Endometrial microvascular endothelial cells (primary cell): ENCODE results near the gene SPAM1. TPM values are rescaled to one million over a fixed set of nuclear protein-coding genes. Genes with fewer than 3 reads are reported as not detected.

Source experiments
- in situ Hi-C: cut with HindIII; loops from 2 replicates; pipeline ENCODE4 v1.10.0; 2017; ENCODE audit warnings: low sequenced_read_pairs, low pct_unique_long_range_greater_than_20kb; ENCODE audit errors: inconsistent ontology term
- total RNA-seq: library from RNA; depleted of rRNA; stranded (reverse); fragments of >200 nt; gene quantifications from one replicate; pipeline ENCODE4 v1.2.3, GENCODE V29; 2015; ENCODE audit errors: inconsistent ontology term

SPAM1 gene
- total RNA-seq, 1 donor from 2014 or later: not detected

GRCh38 chr7:123941391-123942180 lies 16.5 kb downstream of the SPAM1 start:
- in situ Hi-C loops: no loop called here

- in situ Hi-C loops: no loop called here
Measured at GRCh38 chr7:123944395-123944794, 19.4 kb downstream of the SPAM1 start.

- in situ Hi-C loops: no loop called here
Measured at GRCh38 chr7:123945938-123946337, 20.9 kb downstream of the SPAM1 start.

GRCh38 chr7:123948136-123948535 lies 23.1 kb downstream of the SPAM1 start:
- in situ Hi-C loops: no loop called here

GRCh38 chr7:123958186-123958703 lies 33.2 kb downstream of the SPAM1 start:
- in situ Hi-C loops: no loop called here

DNA sequence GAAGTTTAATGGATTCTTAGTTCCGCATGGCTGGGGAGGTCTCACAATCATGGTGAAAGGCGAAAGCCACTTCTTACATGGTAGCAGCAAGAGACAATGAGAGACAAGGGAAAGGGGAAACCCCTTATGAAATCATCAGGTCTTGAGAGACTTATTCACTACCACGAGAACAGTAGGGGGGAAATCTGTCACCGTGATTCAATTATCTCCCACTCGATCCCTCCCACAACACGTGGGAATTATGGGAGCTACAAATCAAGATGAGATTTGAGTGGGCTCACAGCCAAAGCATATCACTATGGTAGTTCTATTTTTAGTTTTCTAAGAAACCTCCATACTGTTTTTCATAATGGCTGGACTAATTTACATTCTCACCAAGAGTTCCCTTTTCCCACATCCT lies 36.7 kb downstream of the SPAM1 start:
- in situ Hi-C loops: no loop called here

DNA sequence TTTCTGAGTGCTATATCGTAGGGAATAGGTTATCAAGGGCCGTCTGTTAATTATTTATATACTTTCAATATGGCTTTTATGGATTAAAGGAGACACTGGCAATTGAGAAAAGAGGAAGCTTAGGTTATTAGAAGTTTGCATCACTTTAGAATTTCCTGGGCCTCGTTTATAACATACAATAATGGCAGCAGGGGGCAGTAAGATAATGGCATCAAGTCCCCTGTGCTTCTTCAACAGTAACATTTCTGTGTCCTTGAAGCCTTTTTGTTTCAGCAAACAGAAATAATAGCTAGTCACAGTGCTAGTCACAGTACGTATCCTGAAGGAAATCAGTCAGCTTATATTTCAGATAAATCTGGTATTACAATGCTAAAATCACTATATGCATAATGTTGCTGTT lies 41.9 kb downstream of the SPAM1 start:
- in situ Hi-C loops: no loop called here

DNA sequence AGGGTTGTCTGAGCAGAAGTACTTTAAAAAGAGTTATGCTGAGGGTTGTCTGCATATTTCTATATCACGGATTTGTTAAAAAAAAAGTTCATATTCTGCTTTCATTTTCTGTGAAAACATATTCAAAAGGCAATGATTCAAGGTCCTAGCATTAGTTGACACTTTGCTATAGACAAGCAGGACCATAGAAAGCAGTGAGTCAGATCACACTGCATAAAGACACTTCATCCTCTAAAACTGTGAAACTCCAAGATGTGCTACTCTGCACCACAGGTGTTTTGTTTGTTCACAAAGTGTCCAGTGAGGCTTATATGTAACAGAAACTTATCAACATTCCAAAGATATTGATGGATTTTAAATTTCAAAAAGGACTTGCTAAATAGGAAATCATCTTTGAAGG lies 47.0 kb downstream of the SPAM1 start:
- in situ Hi-C loops: no loop called here

DNA sequence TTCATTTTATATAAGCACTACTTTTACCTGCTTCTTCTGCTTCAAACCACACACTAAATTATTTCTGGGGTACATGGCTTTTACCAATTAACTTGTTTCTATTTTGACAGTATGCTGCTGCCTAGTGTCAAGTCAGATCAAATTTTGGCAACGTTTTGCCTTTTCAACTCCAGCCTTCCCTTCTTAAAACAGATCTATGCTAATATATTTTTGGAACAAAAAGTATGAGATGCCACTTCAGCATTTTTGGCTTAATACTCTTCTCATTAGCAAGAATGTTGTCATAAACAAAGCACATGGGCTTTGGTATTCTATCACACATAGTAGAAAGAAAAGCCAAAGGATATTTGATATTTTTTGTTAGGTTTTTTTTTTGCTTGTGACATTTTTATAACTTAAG lies 47.8 kb downstream of the SPAM1 start:
- in situ Hi-C loops: no loop called here

DNA sequence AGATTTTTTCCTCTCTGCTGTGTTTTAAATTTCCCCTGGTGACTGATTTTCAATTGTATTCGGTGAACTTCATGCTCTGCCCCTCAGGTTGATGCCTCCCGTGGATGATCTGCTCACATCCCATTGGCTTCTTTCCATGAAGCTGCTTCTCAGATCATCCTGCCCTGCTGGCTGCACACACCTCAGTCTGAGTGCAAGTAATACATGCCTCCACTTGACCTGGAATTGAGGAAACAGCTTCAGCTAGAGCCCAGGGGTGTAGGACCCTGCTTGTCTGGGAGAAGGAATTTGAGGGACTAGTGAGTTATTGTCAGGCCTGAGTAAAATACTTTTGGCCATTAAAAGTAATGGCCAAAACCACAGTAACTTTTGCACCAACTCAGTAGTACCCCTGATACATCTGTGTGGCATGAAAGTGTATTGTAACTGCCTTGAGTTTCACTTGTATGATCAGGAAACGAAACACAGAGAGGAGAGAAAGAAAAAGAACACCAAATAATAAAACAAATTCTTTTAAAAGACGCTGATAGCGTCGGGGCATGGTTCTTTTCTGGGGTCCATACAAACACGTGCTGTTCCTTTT lies 49.4 kb downstream of the SPAM1 start:
- in situ Hi-C loops: no loop called here

DNA sequence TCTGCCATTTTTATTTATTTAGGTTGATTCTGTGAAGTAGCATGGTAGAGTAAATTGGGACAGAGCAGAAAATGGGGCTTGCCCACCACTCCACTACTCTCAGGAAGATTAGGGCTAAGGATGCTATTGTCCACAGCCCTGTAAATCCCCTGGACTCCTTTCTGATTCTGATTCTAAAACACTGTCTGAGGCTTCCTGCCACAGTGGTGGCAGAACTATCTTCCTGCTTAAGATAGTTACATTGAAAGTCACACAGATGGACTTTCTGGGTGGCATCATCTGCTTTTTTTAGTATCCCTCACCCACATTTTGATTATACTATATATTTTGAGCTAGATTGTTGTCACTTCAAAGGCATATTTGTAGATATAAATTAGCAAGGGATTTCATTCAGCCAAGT lies 50.0 kb downstream of the SPAM1 start:
- in situ Hi-C loops: no loop called here

DNA sequence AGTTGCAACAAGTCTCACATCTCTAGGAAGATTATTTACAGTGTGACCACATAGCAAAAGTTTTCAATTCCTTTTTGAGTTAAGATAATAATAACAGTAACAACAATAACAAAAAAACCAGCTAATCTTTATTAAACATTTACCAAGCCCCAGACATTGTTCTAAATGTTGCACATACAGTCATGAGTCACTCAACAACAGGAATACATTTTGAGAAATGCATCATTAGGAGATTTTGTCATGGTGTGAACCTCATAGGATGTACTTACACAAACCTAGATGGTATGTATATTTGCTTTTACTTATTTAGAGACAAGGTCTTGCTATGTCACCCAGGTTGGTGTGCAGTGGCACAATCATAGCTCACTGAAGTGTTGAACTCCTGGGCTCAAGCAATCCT lies 52.0 kb downstream of the SPAM1 start:
- in situ Hi-C loops: no loop called here

DNA sequence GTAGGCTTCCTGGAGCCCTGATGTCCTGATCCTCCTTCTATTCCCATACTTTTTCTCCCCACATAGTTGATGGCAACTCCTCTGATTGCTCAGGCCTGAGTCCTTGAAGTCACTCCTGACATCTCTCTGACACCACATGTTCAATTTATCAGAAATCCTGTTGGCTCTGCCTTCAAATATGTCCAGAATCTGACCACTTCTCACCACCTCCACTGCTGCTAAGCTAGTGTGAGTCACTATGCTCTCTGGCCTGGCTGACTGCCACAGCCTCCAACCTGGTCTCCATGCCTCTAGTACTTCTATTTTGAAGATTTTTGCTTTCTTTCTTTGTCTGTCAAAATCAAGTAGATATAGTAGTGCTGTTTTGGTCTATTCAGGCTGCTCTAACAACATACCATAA lies 54.8 kb downstream of the SPAM1 start:
- in situ Hi-C loops: no loop called here

- in situ Hi-C loops: no loop called here
Measured at GRCh38 chr7:123987445-123987844, 62.4 kb downstream of the SPAM1 start.

DNA sequence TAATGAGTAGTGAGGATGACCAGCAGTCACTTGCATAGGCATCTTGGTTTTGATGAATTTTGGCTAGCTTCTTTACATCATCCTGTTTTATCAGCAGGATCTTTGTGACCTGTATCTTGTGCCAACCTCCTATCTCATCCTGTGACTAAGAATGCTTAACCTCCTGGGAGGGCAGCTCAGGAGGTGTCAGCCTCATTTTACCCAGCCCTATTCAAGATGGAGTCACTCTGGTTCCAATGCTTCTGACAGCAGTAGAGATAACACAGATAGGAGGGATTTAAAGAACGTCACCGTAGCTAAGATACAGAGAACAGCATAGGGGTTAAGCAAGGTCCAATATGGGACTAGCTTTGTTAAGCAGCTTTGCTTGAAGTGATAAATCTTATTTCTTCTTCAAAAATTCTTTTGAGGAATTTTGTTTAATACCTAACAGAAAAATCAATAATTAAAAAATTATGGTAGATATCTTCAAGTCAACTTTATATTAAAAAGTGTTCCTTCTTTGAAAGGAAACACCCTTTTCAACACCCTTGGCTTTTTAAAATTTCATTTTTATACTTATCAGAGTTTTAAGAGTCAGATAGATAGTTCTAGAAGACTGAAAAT lies 68.0 kb downstream of the SPAM1 start:
- in situ Hi-C loops: no loop called here

- in situ Hi-C loops: no loop called here
Measured at GRCh38 chr7:123993996-123994395, 69.0 kb downstream of the SPAM1 start.

DNA sequence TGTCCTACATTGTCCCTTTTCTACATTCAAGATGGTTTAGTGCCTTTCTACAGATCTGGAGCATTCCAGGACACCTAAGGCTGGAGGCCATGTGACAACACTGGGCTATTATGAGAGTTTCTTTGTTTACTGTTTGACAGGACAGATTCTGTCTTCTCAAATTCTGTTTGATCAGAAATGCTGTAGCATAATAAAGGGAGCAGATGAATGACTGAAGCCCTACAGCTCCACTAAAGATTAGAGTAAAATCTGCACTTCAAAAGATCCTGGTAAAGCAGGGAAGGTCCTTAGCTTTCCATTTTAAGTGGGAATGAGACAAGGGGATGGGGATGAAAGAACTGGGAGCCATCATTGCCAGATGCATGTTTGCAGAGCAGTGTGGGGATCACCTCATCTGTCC lies 69.4 kb downstream of the SPAM1 start:
- in situ Hi-C loops: no loop called here

DNA sequence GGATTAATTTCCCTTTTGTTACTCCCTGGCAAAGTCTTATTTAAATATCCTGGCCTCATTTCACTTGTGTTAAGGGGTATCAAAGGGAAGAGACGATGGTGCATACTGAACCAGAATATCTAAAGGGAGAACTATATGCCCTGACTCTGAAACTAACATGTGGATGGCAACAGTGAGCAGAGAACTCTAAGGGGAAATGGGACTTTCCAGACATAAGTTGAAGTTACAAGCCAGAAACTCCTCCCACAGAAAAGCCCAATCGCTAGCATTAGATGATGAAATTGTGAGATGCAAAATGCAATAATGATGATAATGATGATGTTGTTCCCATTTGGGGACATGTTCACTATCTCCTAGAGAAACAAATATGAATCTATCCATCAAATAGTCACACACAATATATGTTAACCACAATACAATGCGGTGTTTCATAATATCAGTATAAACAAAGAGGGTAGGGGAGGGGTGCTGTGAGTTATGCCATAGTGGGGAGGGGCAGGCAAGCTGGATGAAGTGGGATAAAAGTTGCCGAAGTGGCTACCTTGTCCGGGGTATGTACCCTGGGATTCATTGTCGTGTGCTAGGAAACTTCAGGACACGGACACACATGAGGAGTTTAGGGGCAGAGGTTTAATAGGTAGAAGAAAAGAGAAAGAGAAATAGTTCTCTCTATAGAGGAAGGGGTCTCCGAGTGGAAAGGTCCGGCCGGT lies 70.7 kb downstream of the SPAM1 start:
- in situ Hi-C loops: no loop called here

GRCh38 chr7:123996327-123996625 lies 71.2 kb downstream of the SPAM1 start:
- in situ Hi-C loops: no loop called here

- in situ Hi-C loops: no loop called here
Measured at GRCh38 chr7:123998921-123999320, 73.9 kb downstream of the SPAM1 start.
